Uterus (tissue), 2 donors: ENCODE data around the gene CSAG1.
"Not testable (repeated sequence)": the region's sequence is repeated elsewhere in the genome, so short reads cannot be mapped to it uniquely, and the experiment has no call there.

Source experiments
- CTCF ChIP-seq, 4 experiments: fragments of 200-600 bp in 2 of 4; fragments of 450-650 bp in 2 of 4; sonication (generic) in 2 of 4; IDR thresholded peaks; one replicate each; pipeline ENCODE4 v1.5.1; 2016 to 2019; ENCODE audit warnings: antibody characterized with exemption in 4 of 4, mild to moderate bottlenecking in 2 of 4, moderate library complexity in 1 of 4
- POLR2A ChIP-seq, 2 donors: fragments of 450-650 bp; IDR thresholded peaks; one replicate each; pipeline ENCODE4 v1.6.1; 2016; ENCODE audit warnings: antibody characterized with exemption in 2 of 2, mild to moderate bottlenecking in 1 of 2, moderate library complexity in 1 of 2

- not testable (repeated sequence) for TF ChIP-seq POLR2A, CTCF (IDR thresholded peaks at IDR 0.05)
Observed at GRCh38 chrX:152706500-152706899, 27.0 kb downstream of the CSAG1 start.
